Kidney (tissue), 14 donors: Measurements from ENCODE around the gene IMPA2. TPM values are rescaled to one million over a fixed set of nuclear protein-coding genes. Genes with fewer than 3 reads are reported as not detected.

ENCODE experiments used
- DNase-seq, 5 donors: peaks; one replicate each; pipeline ENCODE4 v3.0.0-alpha.2; 2013 to 2020
- FAIRE-seq: peaks from 2 replicates; lab custom pipeline; 2012; peaks lifted over from hg19 to GRCh38; lab: Jason Lieb, UNC
- H3K27ac ChIP-seq, 2 donors: one replicate each; pipeline ENCODE4 v1.7.0; 2013; ENCODE audit warnings: low read depth in 2 of 2, low read length in 2 of 2, inconsistent platforms in 1 of 2
- H3K27me3 ChIP-seq: one replicate; pipeline ENCODE4 v1.7.1; 2013; ENCODE audit warnings: low read length, inconsistent platforms; ENCODE audit not compliant: control insufficient read depth, insufficient read depth
- H3K36me3 ChIP-seq, 3 donors: one replicate each; pipeline versions ENCODE4 v1.7.0 to v1.7.1; 2013; ENCODE audit warnings: low read length in 3 of 3, control low read depth in 1 of 3, inconsistent platforms in 1 of 3; ENCODE audit not compliant: insufficient read depth in 3 of 3, control insufficient read depth in 2 of 3
- H3K4me1 ChIP-seq, 3 donors: one replicate each; pipeline versions ENCODE4 v1.7.0 to v1.7.1; 2013; ENCODE audit warnings: low read length in 3 of 3, inconsistent platforms in 1 of 3, low read depth in 1 of 3; ENCODE audit not compliant: control insufficient read depth in 2 of 3, insufficient read depth in 2 of 3
- H3K4me3 ChIP-seq, 3 donors: one replicate each; pipeline versions ENCODE4 v1.7.0 to v1.8.1; 2013; ENCODE audit warnings: low read length in 3 of 3, control low read depth in 1 of 3, inconsistent platforms in 1 of 3
- H3K9ac ChIP-seq, 3 donors: one replicate each; pipeline versions ENCODE4 v1.7.0 to v1.7.1; 2013; ENCODE audit warnings: low read length in 3 of 3, control low read depth in 1 of 3, inconsistent platforms in 1 of 3
- H3K9me3 ChIP-seq, 3 donors: one replicate each; pipeline versions ENCODE4 v1.7.0 to v1.7.1; 2013; ENCODE audit warnings: low read length in 3 of 3, control low read depth in 1 of 3, inconsistent platforms in 1 of 3; ENCODE audit not compliant: control insufficient read depth in 2 of 3, insufficient read depth in 1 of 3
- CTCF ChIP-seq: IDR thresholded peaks from 3 replicates; pipeline ENCODE4 v1.5.1; 2012; ENCODE audit warnings: mild to moderate bottlenecking, moderate library complexity, borderline replicate concordance; ENCODE audit not compliant: insufficient read depth; ENCODE audit errors: extremely low read depth
- intact Hi-C: fragments of 100-400 bp; cut with DNase I; formaldehyde crosslinking; loops from one replicate; pipeline ENCODE4 v1.11.1; 2022
- polyA plus RNA-seq: library from polyadenylated mRNA; stranded (reverse); fragments of 350-450 nt; fragmentation: Illumina TruSeq; extraction: RNeasy Lipid Tissue Mini Kit (QIAGEN cat#74804); gene quantifications from one replicate; pipeline ENCODE4 v1.2.3, GENCODE V29; 2014; ENCODE audit warnings: low read depth, low replicate concordance; ENCODE audit not compliant: insufficient read depth
- total RNA-seq: library from RNA; stranded (reverse); fragmentation: NEBNext Ultra II Directional; extraction: Animal tissue kit (Norgen Biotek cat#: 25700); gene quantifications from one replicate; pipeline ENCODE4 v1.2.1, GENCODE V29; 2021
- donor health status: control.
- donor health status: control.
- donor health status: control.
- donor health status: control.
- donor health status: control.
- donor health status: DM: yes; HTN: yes; CAD: no.
- donor health status: Normal renal cell carcinoma (clear cell type).

The IMPA2 gene
- total and polyA plus RNA-seq, 2 donors from 2014 or later = 157 to 348 TPM

- H3K36me3 ChIP-seq = no peaks in the 10 kb centered on the region
- no peaks in the 10 kb centered on the region for H3K27me3 ChIP-seq
- TF ChIP-seq CTCF = no peak
- no peak overlapping the region for H3K27ac ChIP-seq
- intact Hi-C loops = no loop called here
- DNase-seq (no peak), FAIRE-seq (no peak)
- no peak overlapping the region for H3K4me3 ChIP-seq
- H3K9me3 ChIP-seq = peaks cover 0 to 5% (median 0%) of the 10 kb centered on the region in 3 donors
- no peaks in the 10 kb centered on the region for H3K4me1 ChIP-seq
- H3K9ac ChIP-seq = no peak overlapping the region
Measured at GRCh38 chr18:11960743-11961380, 20.4 kb upstream of the IMPA2 start.

- DNase-seq = no peak
- no peaks in the 10 kb centered on the region for H3K4me1 ChIP-seq
- H3K27me3 ChIP-seq = no peaks in the 10 kb centered on the region
- H3K4me3 ChIP-seq = no peak overlapping the region
- no peak for FAIRE-seq
- H3K27ac ChIP-seq = no peak overlapping the region
- no peaks in the 10 kb centered on the region for H3K36me3 ChIP-seq
- no peak overlapping the region for H3K9ac ChIP-seq
- intact Hi-C loops = no loop called here
- TF ChIP-seq CTCF = no peak
- H3K9me3 ChIP-seq = peaks cover 0 to 2% (median 0%) of the 10 kb centered on the region in 3 donors
Measured at GRCh38 chr18:11962597-11962996, 18.7 kb upstream of the IMPA2 start.

GRCh38 chr18:11963991-11964484 lies 17.3 kb upstream of the IMPA2 start:
- TF ChIP-seq CTCF = no peak
- FAIRE-seq = no peak
- no peak for DNase-seq

More at GRCh38 chr18:11963991-11964484, 17.3 kb upstream of the IMPA2 start:
- no peaks in the 10 kb centered on the region for H3K27me3 ChIP-seq
- H3K4me3 ChIP-seq = no peak overlapping the region
- H3K9ac ChIP-seq = no peak overlapping the region
- no peak overlapping the region for H3K27ac ChIP-seq
- no peaks in the 10 kb centered on the region for H3K4me1 ChIP-seq
- intact Hi-C loops = no loop called here
- H3K36me3 ChIP-seq = no peaks in the 10 kb centered on the region
- no peaks in the 10 kb centered on the region for H3K9me3 ChIP-seq
